Sigmoid colon (tissue), 4 donors: ENCODE measurements around the gene ALS2CL.

Experiments
- CTCF ChIP-seq, 4 experiments: fragments of 450-650 bp in 3 of 4; fragments of 200-600 bp in 1 of 4; IDR thresholded peaks; one replicate each; pipeline ENCODE4 v1.5.1; 2016 to 2019; ENCODE audit warnings: antibody characterized with exemption in 4 of 4, mild to moderate bottlenecking in 3 of 4, moderate library complexity in 2 of 4
- EP300 ChIP-seq, 4 donors: sonication (generic); formaldehyde crosslinking; IDR thresholded peaks; one replicate each; pipeline ENCODE4 v1.6.1; 2017; ENCODE audit warnings: antibody characterized with exemption in 4 of 4
- POLR2A ChIP-seq, 2 donors: fragments of 450-650 bp; IDR thresholded peaks; one replicate each; pipeline ENCODE4 v1.6.1; 2016; ENCODE audit warnings: antibody characterized with exemption in 2 of 2, mild to moderate bottlenecking in 2 of 2, moderate library complexity in 2 of 2
- POLR2AphosphoS5 ChIP-seq, 4 donors: sonication (generic); formaldehyde crosslinking; IDR thresholded peaks; one replicate each; pipeline ENCODE4 v1.6.1; 2017; ENCODE audit warnings: antibody characterized with exemption in 4 of 4

GRCh38 chr3:46699676-46700523 lies 6.4 kb upstream of the ALS2CL start:
- TF ChIP-seq CTCF (IDR thresholded peaks at IDR 0.05) (no peak), POLR2AphosphoS5 (IDR thresholded peaks at IDR 0.05) (peak in 2 of 4 donors; percentile 12 to 42), EP300 (IDR thresholded peaks at IDR 0.05) (no peak), POLR2A (IDR thresholded peaks at IDR 0.05) (no peak)
